AG09309 (cell line): ENCODE data around the gene DPYSL4.

Experiments used
- DNase-seq: peaks from one replicate; pipeline ENCODE4 v3.0.0-alpha.2; 2010; ENCODE audit warnings: low read depth
- H3K4me3 ChIP-seq: 2 replicates; pipeline ENCODE4 v1.5.1; 2011; ENCODE audit warnings: mild to moderate bottlenecking, low read depth, low read length, moderate library complexity; ENCODE audit not compliant: control insufficient read depth
- TF ChIP-seq, protein P1 (sequence below): IDR thresholded peaks from 2 replicates; pipeline ENCODE4 v1.5.1; 2011; ENCODE audit warnings: mild to moderate bottlenecking, low read depth, low read length, inconsistent platforms; ENCODE audit not compliant: insufficient read depth, control insufficient read depth; ENCODE audit errors: missing control alignments

The DPYSL4 gene

DNA sequence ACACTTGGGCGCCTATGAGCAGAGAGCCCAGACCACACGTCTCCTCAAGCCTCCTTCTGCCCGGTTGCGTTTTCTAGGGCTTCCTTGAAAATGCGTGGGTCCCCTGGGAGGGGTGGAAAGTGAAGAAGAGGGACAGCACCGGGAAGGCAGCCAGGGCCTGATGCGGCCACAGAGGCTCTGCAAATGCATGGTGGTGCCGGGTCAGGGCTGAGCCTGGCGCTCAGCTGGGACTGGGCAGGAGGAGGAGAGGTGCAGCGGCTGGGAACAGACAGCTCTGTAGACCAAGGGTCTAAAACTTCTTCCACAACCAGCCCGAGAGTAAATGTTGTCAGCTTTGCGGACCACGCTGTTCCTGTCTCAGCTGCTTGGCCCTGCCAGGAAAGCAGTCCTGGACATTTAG, 1.6 kb downstream of the DPYSL4 start:
- no peak overlapping the region for H3K4me3 ChIP-seq
- DNase-seq, result no peak
- TF ChIP-seq, protein P1, sequence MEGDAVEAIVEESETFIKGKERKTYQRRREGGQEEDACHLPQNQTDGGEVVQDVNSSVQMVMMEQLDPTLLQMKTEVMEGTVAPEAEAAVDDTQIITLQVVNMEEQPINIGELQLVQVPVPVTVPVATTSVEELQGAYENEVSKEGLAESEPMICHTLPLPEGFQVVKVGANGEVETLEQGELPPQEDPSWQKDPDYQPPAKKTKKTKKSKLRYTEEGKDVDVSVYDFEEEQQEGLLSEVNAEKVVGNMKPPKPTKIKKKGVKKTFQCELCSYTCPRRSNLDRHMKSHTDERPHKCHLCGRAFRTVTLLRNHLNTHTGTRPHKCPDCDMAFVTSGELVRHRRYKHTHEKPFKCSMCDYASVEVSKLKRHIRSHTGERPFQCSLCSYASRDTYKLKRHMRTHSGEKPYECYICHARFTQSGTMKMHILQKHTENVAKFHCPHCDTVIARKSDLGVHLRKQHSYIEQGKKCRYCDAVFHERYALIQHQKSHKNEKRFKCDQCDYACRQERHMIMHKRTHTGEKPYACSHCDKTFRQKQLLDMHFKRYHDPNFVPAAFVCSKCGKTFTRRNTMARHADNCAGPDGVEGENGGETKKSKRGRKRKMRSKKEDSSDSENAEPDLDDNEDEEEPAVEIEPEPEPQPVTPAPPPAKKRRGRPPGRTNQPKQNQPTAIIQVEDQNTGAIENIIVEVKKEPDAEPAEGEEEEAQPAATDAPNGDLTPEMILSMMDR, result no peak

DNA sequence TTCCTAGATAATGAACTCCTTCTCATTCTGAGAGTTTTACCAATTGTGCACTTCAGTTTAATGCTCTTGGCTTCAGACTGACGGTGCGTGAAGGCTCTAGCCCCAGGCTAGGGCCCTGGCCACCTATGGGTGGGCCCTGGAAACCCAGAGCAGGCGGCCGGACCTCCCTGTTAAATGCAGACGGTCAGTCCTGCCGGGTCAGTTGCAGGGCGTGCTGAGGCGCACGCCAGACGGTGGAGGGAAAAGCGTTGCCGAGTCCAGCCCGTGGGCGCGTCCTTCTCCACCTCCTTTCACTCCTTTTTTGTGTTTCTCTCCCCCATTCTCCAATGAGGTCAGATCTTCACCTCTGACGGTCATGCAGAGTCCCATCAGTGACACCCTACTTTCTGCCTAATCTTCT, 2.3 kb downstream of the DPYSL4 start:
- no peak overlapping the region for H3K4me3 ChIP-seq
- DNase-seq, result no peak
- TF ChIP-seq, protein P1, result no peak

DNA sequence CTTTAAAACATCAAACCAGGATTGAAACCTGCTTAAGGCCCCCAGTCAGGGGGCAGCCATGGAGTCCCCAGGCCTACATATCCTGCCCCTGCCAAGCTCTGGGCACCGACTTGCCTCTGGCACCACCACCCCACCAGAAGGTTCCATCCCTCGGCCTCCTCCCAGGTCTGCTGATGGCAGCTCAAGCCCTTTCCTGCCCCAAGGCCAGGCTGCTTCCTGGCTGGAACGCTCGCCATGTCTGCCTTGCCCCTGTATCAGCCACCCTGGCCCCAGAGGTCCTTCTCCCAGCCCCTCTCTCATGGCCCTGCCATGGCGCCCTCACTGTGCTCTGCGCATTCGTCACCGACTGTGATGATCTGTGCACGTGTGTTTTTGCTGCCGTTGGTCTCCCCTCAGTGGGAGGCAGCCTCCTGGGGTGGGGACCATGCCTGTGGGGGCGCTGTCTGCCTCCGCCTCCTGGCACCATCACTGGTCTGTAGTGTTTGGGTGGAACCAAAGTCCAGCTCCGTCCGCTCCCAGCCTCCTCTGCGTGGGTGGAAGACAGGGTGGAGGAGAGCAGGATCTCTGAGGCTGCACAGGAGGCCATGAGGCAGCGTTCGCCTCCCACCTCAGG, 3.2 kb downstream of the DPYSL4 start:
- no peak for DNase-seq
- H3K4me3 ChIP-seq, result no peak overlapping the region
- TF ChIP-seq, protein P1, result no peak

DNA sequence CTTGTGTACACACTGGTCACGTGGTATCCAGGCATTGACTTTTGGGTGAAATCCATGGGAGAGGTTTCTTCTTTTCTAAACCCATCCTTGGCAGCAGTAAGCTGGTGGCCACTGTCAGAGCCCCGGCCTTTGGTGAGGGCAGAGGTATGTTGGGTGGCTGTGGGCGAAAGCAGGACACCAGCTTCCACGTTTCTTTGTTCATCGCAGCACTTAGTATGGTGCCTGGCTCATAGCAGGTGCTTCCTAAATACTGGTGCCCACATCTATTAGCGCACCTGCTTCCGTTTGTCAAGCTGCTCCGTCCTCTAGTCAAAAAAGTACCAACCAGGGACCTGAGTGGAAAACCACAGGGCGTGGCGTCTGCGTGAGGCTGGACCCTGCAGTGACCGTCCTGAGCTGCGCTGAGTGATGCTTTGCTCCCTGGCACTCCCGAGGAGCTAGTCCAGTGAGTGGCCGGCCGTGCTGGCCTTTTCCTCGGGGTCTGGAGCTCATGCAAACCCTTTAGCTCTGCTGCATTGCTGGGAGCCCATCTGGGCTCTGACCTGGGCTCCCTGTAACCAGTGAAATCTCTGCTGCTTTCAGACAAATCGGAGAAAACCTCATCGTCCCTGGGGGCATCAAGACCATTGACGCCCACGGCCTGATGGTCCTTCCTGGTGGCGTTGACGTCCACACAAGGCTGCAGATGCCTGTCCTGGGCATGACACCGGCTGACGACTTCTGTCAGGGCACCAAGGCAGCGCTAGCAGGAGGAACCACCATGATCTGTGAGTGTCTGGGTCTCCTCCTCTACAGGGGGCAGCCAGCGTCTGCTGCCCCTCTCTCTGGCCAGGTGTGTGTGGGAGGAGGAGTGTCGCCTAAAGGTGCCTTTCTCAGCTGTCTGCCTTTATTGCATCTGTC, 5.6 kb downstream of the DPYSL4 start:
- no peak overlapping the region for H3K4me3 ChIP-seq
- TF ChIP-seq, protein P1, result no peak
- no peak for DNase-seq

DNA sequence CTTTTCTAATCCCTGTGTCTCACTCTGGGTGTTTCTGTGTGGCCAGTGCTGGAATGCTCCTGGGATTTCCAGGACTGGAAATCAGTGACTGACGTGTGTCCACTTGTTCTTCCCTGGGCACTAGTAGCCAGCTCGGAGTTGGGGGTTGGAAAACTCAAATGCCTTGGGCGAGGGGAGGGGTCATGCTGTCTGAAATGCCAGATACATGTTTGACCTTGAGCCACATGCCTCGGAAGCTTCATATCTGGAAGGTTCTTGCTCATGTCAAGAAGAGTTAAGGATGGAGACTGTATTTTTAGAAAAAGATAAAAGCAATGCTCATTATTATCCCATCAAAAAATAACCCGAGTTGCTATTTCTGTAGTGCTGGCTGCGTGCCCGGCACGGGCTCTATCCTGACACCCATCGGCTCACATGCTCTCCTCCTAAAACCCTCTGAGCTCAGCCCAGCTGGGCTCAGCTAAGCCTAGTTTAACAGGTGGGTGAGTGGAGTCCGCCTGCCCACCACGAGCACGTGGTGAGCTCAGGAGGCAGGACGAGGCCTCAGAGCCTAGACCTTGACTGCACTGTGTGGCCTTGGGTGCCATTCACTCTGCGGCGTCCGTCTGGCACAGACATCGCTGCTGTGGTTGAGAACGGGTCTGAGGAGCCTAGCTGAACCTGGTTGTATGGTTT, 6.4 kb downstream of the DPYSL4 start:
- DNase-seq, result no peak
- no peak overlapping the region for H3K4me3 ChIP-seq
- TF ChIP-seq, protein P1, result no peak

DNA sequence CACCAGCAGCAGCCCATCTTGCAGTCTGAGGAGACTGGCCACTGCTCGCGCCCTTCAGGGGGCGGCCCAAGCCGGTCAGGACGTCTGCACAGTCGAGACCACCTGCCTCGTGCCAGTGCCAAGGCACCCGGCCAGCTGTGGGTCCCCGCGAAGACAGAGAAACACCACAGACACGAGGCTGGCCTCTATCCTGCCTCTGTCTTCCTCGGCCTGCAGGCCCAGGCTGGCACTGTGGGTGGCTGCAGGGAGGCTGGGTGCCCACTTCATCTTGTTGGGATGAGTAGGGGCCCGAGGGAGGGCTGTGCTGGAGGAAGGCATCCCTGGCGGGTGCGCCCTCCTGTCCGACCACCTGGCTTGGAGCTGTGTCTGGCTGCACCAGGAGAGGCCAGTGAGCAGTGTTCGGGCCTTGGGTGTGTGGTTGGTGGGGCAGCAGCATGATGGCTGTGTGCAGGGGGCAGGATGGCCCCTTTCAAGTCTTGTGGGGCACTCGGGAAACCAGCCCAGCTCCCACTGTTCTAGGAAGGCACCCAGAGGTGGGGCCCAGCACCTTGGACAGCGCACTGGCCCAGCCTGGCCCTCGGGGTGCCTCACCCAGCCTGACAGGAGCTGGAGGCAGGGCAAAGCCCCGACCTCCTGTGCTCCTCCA, 7.3 kb downstream of the DPYSL4 start:
- DNase-seq, result no peak
- H3K4me3 ChIP-seq, result no peak overlapping the region
- TF ChIP-seq, protein P1, result no peak
